Colonic mucosa (tissue), 4 donors: ENCODE data around the gene METTL22. TPM values are rescaled to one million over a fixed set of nuclear protein-coding genes. Genes with fewer than 3 reads are reported as not detected.

Experiments used
- DNase-seq: peaks from one replicate; pipeline ENCODE4 v3.0.0-alpha.2; 2020
- H3K27ac ChIP-seq: fragments of 200-600 bp; one replicate; pipeline ENCODE4 v1.8.0; 2021
- H3K27me3 ChIP-seq: fragments of 200-600 bp; one replicate; pipeline ENCODE4 v1.8.0; 2021
- H3K36me3 ChIP-seq: fragments of 200-600 bp; one replicate; pipeline ENCODE4 v1.8.0; 2021
- H3K4me1 ChIP-seq: fragments of 200-600 bp; one replicate; pipeline ENCODE4 v1.8.0; 2021; ENCODE audit warnings: mild to moderate bottlenecking
- H3K4me3 ChIP-seq: fragments of 200-600 bp; one replicate; pipeline ENCODE4 v1.8.0; 2021
- H3K9ac ChIP-seq, 2 donors: one replicate each; pipeline ENCODE4 v1.7.0; 2013; ENCODE audit warnings: control low read depth in 2 of 2, low read depth in 2 of 2, low read length in 2 of 2
- H3K9me3 ChIP-seq: fragments of 200-600 bp; one replicate; pipeline ENCODE4 v1.8.0; 2021
- CTCF ChIP-seq: fragments of 200-600 bp; IDR thresholded peaks from one replicate; pipeline ENCODE4 v1.8.0; 2022; ENCODE audit warnings: antibody characterized with exemption, mild to moderate bottlenecking
- intact Hi-C: fragments of 100-400 bp; cut with DNase I; formaldehyde crosslinking; loops from one replicate; pipeline ENCODE4 v1.14.1; 2022
- total RNA-seq, 2 donors: library from RNA; stranded (reverse); fragmentation: NEBNext Ultra II Directional in 1 of 2; extraction: Animal tissue kit (Norgen Biotek cat#: 25700) in 1 of 2; gene quantifications; one replicate each; pipeline ENCODE4 v1.2.1, GENCODE V29; 2021
- donor health status: healthy.
- donor health status: DM: no; HTN: no; CAD: no.
- donor health status: DM: no; HTN: no; CAD: no.

METTL22 gene
- total RNA-seq, 2 donors from 2014 or later = 16.1 to 26.8 TPM

- no peaks in the 10 kb centered on the region for H3K9me3 ChIP-seq
- H3K9ac ChIP-seq = no peak overlapping the region
- no peak for DNase-seq
- no peak overlapping the region for H3K27ac ChIP-seq
- peaks cover 8% of the 10 kb centered on the region for H3K4me1 ChIP-seq
- intact Hi-C loops = no loop called here
- H3K36me3 ChIP-seq = peaks cover 11% of the 10 kb centered on the region
- H3K27me3 ChIP-seq = no peaks in the 10 kb centered on the region
- TF ChIP-seq CTCF = no peak
- no peak overlapping the region for H3K4me3 ChIP-seq
These were observed 6.0 kb downstream of the METTL22 start for GRCh38 chr16:8627456-8627855.

- intact Hi-C loops = no loop called here
- no peak for TF ChIP-seq CTCF
- DNase-seq = no peak
- Histone ChIP-seq H3K36me3 (peaks cover 11% of the 10 kb centered on the region), H3K4me3 (no peak overlapping the region), H3K27ac (no peak overlapping the region), H3K4me1 (no peaks in the 10 kb centered on the region), H3K27me3 (no peaks in the 10 kb centered on the region), H3K9ac (no peak overlapping the region), H3K9me3 (no peaks in the 10 kb centered on the region)
These were observed 7.7 kb downstream of the METTL22 start for GRCh38 chr16:8628981-8629725.

- TF ChIP-seq CTCF = no peak
- Histone ChIP-seq H3K27ac (no peak overlapping the region), H3K9me3 (no peaks in the 10 kb centered on the region), H3K4me3 (no peak overlapping the region), H3K36me3 (peaks cover 11% of the 10 kb centered on the region), H3K9ac (no peak overlapping the region), H3K27me3 (no peaks in the 10 kb centered on the region), H3K4me1 (no peaks in the 10 kb centered on the region)
- no peak for DNase-seq
- intact Hi-C loops = loop anchor here (5.0 kb wide), 1 partner anchor 53 kb away; no protein-coding TSS in a partner anchor
These were observed 8.9 kb downstream of the METTL22 start for GRCh38 chr16:8630255-8630953.

- Histone ChIP-seq H3K4me3 (no peak overlapping the region), H3K9me3 (no peaks in the 10 kb centered on the region), H3K36me3 (peaks cover 7% of the 10 kb centered on the region), H3K9ac (no peak overlapping the region), H3K27me3 (no peaks in the 10 kb centered on the region), H3K4me1 (no peaks in the 10 kb centered on the region), H3K27ac (no peak overlapping the region)
- DNase-seq = no peak
- intact Hi-C loops = loop anchor here (5.0 kb wide), 1 partner anchor 54 kb away; no protein-coding TSS in a partner anchor
- no peak for TF ChIP-seq CTCF
These were observed 9.9 kb downstream of the METTL22 start for GRCh38 chr16:8631373-8631772.

- TF ChIP-seq CTCF = no peak
- no peak overlapping the region for H3K4me3 ChIP-seq
- peaks cover 7% of the 10 kb centered on the region for H3K36me3 ChIP-seq
- intact Hi-C loops = loop anchor here (5.0 kb wide), 1 partner anchor 55 kb away; no protein-coding TSS in a partner anchor
- DNase-seq = no peak
- no peaks in the 10 kb centered on the region for H3K4me1 ChIP-seq
- no peaks in the 10 kb centered on the region for H3K9me3 ChIP-seq
- H3K27ac ChIP-seq = no peak overlapping the region
- no peaks in the 10 kb centered on the region for H3K27me3 ChIP-seq
- no peak overlapping the region for H3K9ac ChIP-seq
These were observed 10.4 kb downstream of the METTL22 start for GRCh38 chr16:8631818-8632465.
